HG03025 (cell line): Measurements from ENCODE around the gene POLRMT.
"Not testable (repeated sequence)": the region's sequence is repeated elsewhere in the genome, so short reads cannot be mapped to it uniquely, and the experiment has no call there.

Source experiments
- ATAC-seq: cut with Tn5 transposase; IDR thresholded peaks from one replicate; pipeline ENCODE4 v1.9.1; 2021; ENCODE audit warnings: mild to moderate bottlenecking, moderate library complexity; ENCODE audit not compliant: unreplicated experiment, low FRiP score

POLRMT gene

GRCh38 chr19:597406-598315, 35.7 kb downstream of the POLRMT start:
- no peak for ATAC-seq

GRCh38 chr19:596263-596655, 37.1 kb downstream of the POLRMT start:
- no peak for ATAC-seq

DNA sequence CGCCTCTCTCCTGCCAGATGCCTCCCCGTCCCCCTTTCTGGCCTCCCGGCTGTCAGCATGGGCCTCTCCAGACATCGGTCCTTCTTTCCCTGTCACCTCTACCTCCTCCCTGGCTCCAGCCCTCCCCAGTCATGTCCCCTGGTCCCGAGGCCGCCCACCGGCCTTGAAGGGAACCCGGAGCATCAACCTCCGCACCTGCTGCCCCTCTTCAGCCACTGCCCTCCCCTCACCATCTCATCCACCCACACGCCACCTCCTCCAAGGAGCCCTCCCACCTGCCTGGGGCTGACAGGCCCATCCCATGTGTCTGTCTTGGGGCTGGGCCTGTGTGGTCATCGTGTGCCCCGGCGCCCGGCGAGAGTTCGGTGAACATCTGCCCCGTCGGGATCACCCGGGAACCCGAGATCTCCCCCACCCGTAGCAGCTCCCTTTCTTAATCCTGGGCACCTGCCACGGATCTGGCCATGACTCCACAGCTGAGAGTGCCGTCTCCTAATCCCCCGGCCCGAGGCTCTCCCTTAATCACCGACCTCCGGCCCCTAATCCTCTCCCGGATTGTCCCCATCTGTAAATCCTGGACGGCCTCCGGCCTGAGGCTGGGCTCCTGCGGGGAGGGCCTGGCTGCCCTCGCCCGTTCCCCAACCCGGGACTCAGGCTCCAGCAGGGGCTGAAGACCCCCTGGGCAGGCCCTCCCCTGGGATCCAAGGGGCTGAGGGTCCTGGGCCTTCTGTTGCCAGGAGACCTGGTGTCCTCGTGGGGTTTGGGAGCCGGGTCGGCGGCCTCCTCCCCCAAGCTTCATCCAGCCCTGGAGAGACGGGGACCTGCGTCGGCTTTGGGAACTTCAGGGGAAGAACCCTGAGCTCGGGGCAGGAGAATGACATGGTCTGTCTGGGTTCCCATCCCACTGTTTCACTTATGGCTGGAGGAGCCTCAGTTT, 37.7 kb downstream of the POLRMT start:
- ATAC-seq: no peak

GRCh38 chr19:594265-594870, 39.0 kb downstream of the POLRMT start:
- no peak for ATAC-seq

GRCh38 chr19:593505-593904, 39.8 kb downstream of the POLRMT start:
- no peak for ATAC-seq

- no peak for ATAC-seq
Measured at GRCh38 chr19:593055-593454, 40.3 kb downstream of the POLRMT start.

- no peak for ATAC-seq
Measured at GRCh38 chr19:592101-592500, 41.2 kb downstream of the POLRMT start.

DNA sequence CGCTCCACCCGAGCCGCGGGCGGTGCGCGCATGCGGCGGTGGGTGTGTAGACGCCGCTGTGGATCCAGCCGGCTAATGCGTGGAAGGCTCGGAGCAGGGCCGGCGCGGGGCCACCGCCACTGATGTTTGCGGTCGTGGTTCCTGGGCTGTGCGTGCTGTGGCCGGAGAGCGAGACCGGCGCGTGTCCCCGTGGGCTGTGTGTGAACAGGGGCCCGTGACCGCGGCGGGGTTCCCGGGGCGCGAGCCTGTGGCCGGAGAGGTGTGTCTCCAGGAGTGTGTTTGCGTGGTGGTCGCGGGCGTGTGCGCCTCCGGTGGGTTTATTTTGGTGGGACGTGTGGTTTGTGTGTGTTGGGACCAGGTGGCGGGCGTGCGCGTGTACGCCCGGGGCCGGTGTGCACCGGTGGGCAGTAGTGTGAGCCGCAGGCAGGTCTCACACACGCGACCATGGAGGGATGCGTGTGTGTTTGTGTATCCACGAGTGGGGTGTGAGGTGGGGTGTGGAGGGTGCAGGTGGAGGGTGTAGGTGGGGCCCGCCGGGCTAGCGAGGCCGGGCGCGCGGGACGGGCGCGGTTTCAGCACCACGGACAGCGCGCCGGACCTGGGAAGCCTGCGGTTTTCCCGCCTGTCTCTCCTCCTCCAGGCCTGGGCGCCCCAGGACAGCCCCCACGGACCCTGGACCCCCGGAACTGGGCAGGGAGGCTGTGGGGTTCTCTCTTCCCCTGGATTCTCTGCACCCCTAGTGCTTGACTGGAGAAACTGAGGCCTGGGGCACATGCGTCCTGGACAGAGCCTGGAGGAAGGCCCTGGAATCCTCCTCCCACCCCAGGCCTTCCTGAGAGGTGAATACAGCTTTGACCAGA, 42.0 kb downstream of the POLRMT start:
- no peak for ATAC-seq

DNA sequence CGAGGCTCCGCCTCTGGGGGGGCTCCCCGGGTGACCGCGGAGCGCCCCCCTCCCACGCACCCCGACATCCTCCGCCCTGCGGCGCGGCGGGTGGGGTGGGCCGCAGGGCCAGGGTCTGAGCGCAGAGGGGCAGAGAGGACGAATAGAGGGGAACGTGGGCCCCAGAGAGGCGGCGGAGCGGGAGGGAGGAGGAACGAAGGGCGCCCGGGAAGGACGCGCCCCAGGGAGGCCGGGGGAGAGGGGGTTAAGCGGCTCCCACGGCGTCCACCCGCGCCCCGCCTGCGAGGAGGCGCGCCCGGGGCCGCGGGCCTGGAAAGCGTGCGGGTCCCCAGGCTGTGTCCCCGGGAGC, 42.6 kb downstream of the POLRMT start:
- no peak for ATAC-seq

- no peak for ATAC-seq
Measured at GRCh38 chr19:590396-590745, 43.0 kb downstream of the POLRMT start.

DNA sequence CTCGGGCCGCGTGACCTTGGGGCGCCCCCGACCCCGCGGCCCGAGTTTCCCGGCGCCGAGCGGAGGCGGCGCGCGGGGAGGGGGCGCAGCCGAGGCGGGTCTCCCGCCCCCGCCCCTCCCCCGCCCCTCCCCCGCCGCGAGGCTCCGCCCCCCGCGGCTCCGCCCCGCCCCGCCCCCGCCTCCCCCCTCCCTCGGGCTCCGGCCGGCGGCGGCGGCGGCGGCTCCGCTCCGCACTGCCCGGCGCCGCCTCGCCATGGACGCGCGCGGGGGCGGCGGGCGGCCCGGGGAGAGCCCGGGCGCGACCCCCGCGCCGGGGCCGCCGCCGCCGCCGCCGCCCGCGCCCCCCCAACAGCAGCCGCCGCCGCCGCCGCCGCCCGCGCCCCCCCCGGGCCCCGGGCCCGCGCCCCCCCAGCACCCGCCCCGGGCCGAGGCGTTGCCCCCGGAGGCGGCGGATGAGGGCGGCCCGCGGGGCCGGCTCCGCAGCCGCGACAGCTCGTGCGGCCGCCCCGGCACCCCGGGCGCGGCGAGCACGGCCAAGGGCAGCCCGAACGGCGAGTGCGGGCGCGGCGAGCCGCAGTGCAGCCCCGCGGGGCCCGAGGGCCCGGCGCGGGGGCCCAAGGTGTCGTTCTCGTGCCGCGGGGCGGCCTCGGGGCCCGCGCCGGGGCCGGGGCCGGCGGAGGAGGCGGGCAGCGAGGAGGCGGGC, 43.5 kb downstream of the POLRMT start, which contains the start of gene HCN2:
Gene HCN2, plus strand, starts transcription at position 189 of the 703 bp plus-strand sequence. Its CDS starts 65 bp downstream, at position 254.
- no peak for ATAC-seq

GRCh38 chr19:588741-589692, 44.3 kb downstream of the POLRMT start:
- ATAC-seq: no peak

GRCh38 chr19:588093-588740, 45.1 kb downstream of the POLRMT start:
- ATAC-seq: no peak

DNA sequence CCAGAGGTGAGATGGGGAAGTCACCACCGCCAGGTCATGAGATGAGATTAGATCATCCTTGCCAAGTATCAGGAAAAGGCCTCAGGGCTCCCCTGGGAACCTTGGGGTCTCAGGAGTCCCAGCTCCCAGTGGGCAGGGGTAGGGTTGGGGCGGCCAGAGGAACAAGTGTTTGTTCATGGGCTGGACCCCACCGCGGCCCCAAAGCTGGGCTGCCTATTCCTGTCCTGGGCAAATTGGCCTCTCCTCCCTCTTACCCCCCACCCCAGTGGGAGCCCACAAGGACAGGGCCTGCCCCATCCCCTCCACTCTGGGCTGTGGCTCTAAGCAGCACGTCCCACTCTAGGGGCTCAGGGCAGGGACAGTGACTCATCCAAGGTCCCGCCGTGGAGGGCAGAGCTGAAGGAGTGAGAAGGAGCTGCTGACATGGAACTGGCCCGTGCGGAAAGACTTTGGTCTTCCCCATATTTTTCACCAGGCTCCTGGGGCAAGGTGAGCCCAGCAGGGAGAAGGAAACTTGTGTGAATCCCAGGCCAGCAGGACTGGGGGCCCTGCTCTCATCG, 47.7 kb downstream of the POLRMT start:
- no peak for ATAC-seq

DNA sequence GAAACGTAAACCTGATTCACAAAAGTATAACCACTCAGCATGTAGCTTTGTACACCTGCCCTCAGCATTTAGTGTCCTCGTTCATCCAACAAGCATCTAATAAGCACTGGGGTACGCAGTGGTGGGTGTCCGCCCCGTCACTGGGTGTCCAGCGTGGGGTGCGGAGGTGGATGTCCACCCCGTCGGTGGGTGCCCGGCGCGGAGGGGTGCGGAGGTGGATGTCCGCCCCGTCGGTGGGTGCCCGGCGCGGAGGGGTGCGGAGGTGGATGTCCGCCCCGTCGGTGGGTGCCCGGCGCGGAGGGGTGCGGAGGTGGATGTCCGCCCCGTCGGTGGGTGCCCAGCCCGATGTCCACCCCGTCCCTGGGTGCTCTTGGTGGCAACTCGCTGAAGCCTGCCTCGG, 48.2 kb downstream of the POLRMT start:
- ATAC-seq: not testable (repeated sequence)

DNA sequence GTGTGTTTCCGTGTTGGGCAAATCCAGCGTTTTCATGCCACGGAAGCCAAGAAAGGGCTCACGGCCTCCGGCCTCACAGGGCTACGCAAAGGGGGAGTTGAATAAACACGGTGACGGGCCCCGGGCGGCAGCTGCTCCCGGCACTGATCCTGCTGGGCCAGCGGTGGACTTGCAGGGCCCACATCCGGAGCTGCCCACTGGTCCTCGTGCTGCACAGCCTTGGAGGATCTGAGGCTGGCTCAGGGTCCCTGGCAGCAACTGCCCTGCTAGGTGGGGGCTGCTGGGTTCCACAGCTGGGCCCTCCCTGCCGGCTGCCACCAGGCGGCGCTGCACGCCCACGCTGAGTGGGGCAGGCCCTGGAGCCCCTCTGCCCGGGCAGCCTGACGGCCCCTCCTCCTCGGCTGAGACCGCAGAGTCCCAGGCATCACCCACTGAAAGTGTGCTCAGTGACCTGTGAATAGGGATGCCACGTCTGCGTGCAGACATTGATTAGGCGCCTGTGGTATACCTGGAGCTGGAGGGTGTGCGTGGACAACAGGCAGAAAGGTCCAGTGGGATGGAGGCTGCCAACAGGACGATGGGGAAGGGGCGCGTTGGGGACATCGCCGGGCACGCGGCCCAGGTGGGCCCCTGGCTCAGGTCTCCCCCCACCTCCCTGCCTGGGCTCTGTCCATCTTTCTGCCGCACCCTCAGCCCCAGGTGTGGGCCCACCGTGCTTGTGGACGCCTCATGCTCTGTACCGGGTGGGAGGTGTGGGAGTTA, 48.9 kb downstream of the POLRMT start:
- ATAC-seq: no peak

DNA sequence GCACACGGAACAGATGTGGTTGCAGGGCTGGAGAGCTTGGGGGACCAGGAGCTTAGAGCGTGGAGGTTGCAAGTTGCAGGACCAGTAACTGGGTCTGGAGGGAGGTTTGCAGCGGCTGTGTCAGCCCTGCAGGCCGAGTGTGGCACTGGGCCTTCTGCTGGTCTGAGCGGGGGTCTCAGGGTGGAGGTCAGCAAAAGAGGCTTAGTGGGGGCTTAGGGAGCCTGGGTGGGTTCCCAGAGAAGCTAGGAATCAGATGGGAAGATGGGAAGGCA, 49.4 kb downstream of the POLRMT start:
- no peak for ATAC-seq
